ENCODE data around the gene CDT1. TPM values are rescaled to one million over a fixed set of nuclear protein-coding genes. Genes with fewer than 3 reads are reported as not detected.

The CDT1 gene
- 10 to 100 TPM in 1 of 10 donors, 1 to 10 TPM in 9; 2.9 to 18.6 (median 8.1) TPM for polyA plus RNA-seq (ENCODE audit: insufficient read length in 10 of 10)
- long read RNA-seq, donor 1, partial matches to known transcripts, result 0 of 4 reads
- long read RNA-seq, donor 1, other reads (novel, unspliced or antisense), result 0 of 4 reads
- long read RNA-seq, donor 2, partial matches to known transcripts, result 0 of 1 reads
- long read RNA-seq, donor 2, other reads (novel, unspliced or antisense), result 0 of 1 reads
- long read RNA-seq, donor 3, result 0 reads
- long read RNA-seq, donor 4, partial matches to known transcripts, result 0 of 2 reads
- long read RNA-seq, donor 4, other reads (novel, unspliced or antisense), result 0 of 2 reads
- long read RNA-seq, donor 5, transcript CDT1-201 (10 exons, 3,240 nt), result major isoform, 6 of 6 reads
- long read RNA-seq, donor 5, partial matches to known transcripts, result 0 of 6 reads
- long read RNA-seq, donor 5, other reads (novel, unspliced or antisense), result 0 of 6 reads
- long read RNA-seq, donor 6, partial matches to known transcripts, result 0 of 4 reads
- long read RNA-seq, donor 6, other reads (novel, unspliced or antisense), result 0 of 4 reads
- long read RNA-seq, donor 7, partial matches to known transcripts, result 0 of 1 reads
- long read RNA-seq, donor 7, other reads (novel, unspliced or antisense), result 0 of 1 reads
- long read RNA-seq, donor 8, partial matches to known transcripts, result 0 of 2 reads
- long read RNA-seq, donor 8, other reads (novel, unspliced or antisense), result 0 of 2 reads
- long read RNA-seq, donor 9, result 0 reads

- peak; percentile 82 to 94 (median 93) for DNase-seq
These were observed at the start of gene CDT1 for GRCh38 chr16:88803264-88803987. Gene CDT1, plus strand, starts transcription at chr16:88803789. Its CDS starts 43 bp downstream, at chr16:88803832.

GRCh38 chr16:88754109-88754911 is 49.3 kb upstream of the CDT1 start:
- no peak for DNase-seq

GRCh38 chr16:88754912-88755744 is 48.5 kb upstream of the CDT1 start:
- no peak for DNase-seq

GRCh38 chr16:88755745-88756443 is 47.7 kb upstream of the CDT1 start:
- no peak for DNase-seq

GRCh38 chr16:88758227-88758943 is 45.2 kb upstream of the CDT1 start:
- DNase-seq, result no peak

- no peak for DNase-seq
These were observed 44.7 kb upstream of the CDT1 start for GRCh38 chr16:88758944-88759244.

GRCh38 chr16:88759245-88759975 is 44.2 kb upstream of the CDT1 start:
- peak in 1 of 3 donors; percentile 41 for DNase-seq

GRCh38 chr16:88759976-88760350 is 43.6 kb upstream of the CDT1 start:
- DNase-seq, result no peak

- DNase-seq, result no peak
These were observed 43.0 kb upstream of the CDT1 start for GRCh38 chr16:88760424-88761142.

- no peak for DNase-seq
These were observed 42.5 kb upstream of the CDT1 start for GRCh38 chr16:88761143-88761534.

- DNase-seq, result no peak
These were observed 41.8 kb upstream of the CDT1 start for GRCh38 chr16:88761830-88762229.

- no peak for DNase-seq
These were observed 41.2 kb upstream of the CDT1 start for GRCh38 chr16:88762258-88762870.

- DNase-seq, result no peak
These were observed 40.6 kb upstream of the CDT1 start for GRCh38 chr16:88762941-88763340.

GRCh38 chr16:88763502-88764053 is 40.0 kb upstream of the CDT1 start:
- DNase-seq, result no peak

- no peak for DNase-seq
These were observed 39.5 kb upstream of the CDT1 start for GRCh38 chr16:88764080-88764479.

- no peak for DNase-seq
These were observed 38.7 kb upstream of the CDT1 start for GRCh38 chr16:88764913-88765349.

GRCh38 chr16:88766975-88767374 is 36.6 kb upstream of the CDT1 start:
- no peak for DNase-seq
